ENCODE results near the gene LAMB2. TPM values are rescaled to one million over a fixed set of nuclear protein-coding genes. Genes with fewer than 3 reads are reported as not detected.

The LAMB2 gene
- total RNA-seq, 1 donor from 2014 or later: 273 TPM

GRCh38 chr3:49132073-49132436 is 795 bp downstream of the LAMB2 start:
- no peaks in the 10 kb centered on the region for H3K9me3 Mint-ChIP-seq (ENCODE audit: low read depth)
- H3K4me1 Mint-ChIP-seq (ENCODE audit: low read depth): peaks cover 14% of the 10 kb centered on the region
- TF ChIP-seq CTCF (IDR thresholded peaks at IDR 0.05; ENCODE audit: unreplicated experiment): no peak
- no peaks in the 10 kb centered on the region for H3K36me3 Mint-ChIP-seq (ENCODE audit: insufficient read depth)
- peak overlapping the region; percentile 95 for H3K27ac Mint-ChIP-seq
- DNase-seq (ENCODE audit: low spot score, unreplicated experiment): no peak
- peak overlapping the region; percentile 88 for H3K4me3 Mint-ChIP-seq (ENCODE audit: low read depth)
- H3K27me3 Mint-ChIP-seq: no peaks in the 10 kb centered on the region

DNA sequence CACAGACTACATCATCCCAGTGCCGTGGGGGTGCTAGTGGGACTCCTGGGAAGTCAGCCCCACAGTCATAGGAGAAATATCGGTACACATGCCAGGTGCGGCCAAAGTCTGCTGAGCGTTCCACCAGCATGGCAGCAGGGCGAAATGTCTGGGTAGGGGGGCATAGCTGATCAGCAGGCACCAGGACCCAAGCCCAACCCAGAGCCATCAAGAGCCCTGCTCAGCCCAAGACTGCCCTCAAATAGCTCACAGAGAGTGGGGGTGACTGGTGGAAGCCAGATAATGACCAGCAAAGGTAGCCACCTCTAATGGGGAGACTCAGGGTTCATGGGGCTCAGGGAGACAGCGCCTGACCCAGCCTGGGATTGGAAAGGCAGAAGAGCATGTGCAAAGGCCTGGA is 1.3 kb downstream of the LAMB2 start:
- Mint-ChIP-seq H3K36me3 (ENCODE audit: insufficient read depth) (no peaks in the 10 kb centered on the region), H3K4me1 (ENCODE audit: low read depth) (peaks cover 14% of the 10 kb centered on the region), H3K27me3 (no peaks in the 10 kb centered on the region), H3K4me3 (ENCODE audit: low read depth) (peak overlapping the region; percentile 88), H3K9me3 (ENCODE audit: low read depth) (no peaks in the 10 kb centered on the region), H3K27ac (peak overlapping the region; percentile 91)
- DNase-seq (ENCODE audit: low spot score, unreplicated experiment): no peak
- no peak for TF ChIP-seq CTCF (IDR thresholded peaks at IDR 0.05; ENCODE audit: unreplicated experiment)

DNA sequence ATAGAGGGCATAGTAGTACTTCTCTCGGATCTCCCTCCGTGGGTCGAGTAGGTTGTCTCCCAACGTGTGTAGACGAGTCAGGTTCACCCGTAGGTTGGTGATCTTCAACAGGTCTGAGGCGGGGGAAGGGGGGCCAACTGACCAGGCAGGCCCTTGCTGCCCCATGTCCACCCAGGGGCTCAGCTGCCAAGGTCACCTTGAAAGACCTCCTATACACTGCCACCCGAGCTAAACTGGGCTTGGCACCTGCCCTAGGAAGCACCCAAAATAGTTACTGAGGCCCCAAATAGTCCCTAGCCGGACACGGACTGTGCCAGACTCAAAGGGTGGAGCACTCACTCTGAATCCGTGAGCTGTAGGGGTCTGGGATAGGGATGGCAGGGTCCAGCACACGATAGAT is 1.8 kb downstream of the LAMB2 start:
- Mint-ChIP-seq H3K36me3 (ENCODE audit: insufficient read depth) (no peaks in the 10 kb centered on the region), H3K9me3 (ENCODE audit: low read depth) (no peaks in the 10 kb centered on the region), H3K4me1 (ENCODE audit: low read depth) (peaks cover 14% of the 10 kb centered on the region), H3K27me3 (no peaks in the 10 kb centered on the region), H3K4me3 (ENCODE audit: low read depth) (peak overlapping the region; percentile 88), H3K27ac (no peak overlapping the region)
- no peak for DNase-seq (ENCODE audit: low spot score, unreplicated experiment)
- no peak for TF ChIP-seq CTCF (IDR thresholded peaks at IDR 0.05; ENCODE audit: unreplicated experiment)

GRCh38 chr3:49124991-49125670 is 7.7 kb downstream of the LAMB2 start:
- H3K4me3 Mint-ChIP-seq (ENCODE audit: low read depth): no peak overlapping the region
- no peak for DNase-seq (ENCODE audit: low spot score, unreplicated experiment)

DNA sequence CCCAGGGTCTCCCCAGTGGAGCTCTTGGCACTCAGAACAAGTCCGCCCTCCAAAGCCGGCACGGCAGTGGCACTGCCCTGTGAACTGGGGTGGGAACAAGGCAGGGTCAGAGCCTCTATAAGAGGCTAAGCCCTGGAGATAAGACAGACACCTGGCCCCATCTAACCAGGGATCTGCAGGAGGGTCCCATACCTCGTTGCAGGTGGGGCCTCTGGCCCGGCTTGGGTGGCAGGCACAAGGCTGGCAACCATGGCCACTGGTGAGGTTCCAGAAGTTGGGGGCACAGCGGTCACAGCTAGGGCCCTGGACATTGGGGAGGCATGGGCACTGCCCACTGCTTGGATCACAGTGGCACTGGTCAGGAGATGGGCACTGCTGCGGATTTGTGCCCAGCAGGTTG is 8.6 kb downstream of the LAMB2 start:
- Mint-ChIP-seq H3K27me3 (no peaks in the 10 kb centered on the region), H3K36me3 (ENCODE audit: insufficient read depth) (peaks cover 5% of the 10 kb centered on the region), H3K4me3 (ENCODE audit: low read depth) (no peak overlapping the region), H3K9me3 (ENCODE audit: low read depth) (no peaks in the 10 kb centered on the region), H3K27ac (no peak overlapping the region), H3K4me1 (ENCODE audit: low read depth) (peaks cover 5% of the 10 kb centered on the region)
- TF ChIP-seq CTCF (IDR thresholded peaks at IDR 0.05; ENCODE audit: unreplicated experiment): no peak
- no peak for DNase-seq (ENCODE audit: low spot score, unreplicated experiment)

More at GRCh38 chr3:49124991-49125670, 7.7 kb downstream of the LAMB2 start:
- Mint-ChIP-seq H3K36me3 (ENCODE audit: insufficient read depth) (peaks cover 5% of the 10 kb centered on the region), H3K4me1 (ENCODE audit: low read depth) (no peaks in the 10 kb centered on the region), H3K9me3 (ENCODE audit: low read depth) (no peaks in the 10 kb centered on the region), H3K27me3 (no peaks in the 10 kb centered on the region), H3K27ac (no peak overlapping the region)
- no peak for TF ChIP-seq CTCF (IDR thresholded peaks at IDR 0.05; ENCODE audit: unreplicated experiment)
